Small intestine (tissue), 7 donors: ENCODE data around the gene CCDC188. TPM values are rescaled to one million over a fixed set of nuclear protein-coding genes. Genes with fewer than 3 reads are reported as not detected.

Source experiments
- DNase-seq, 2 donors: peaks; one replicate each; pipeline versions ENCODE4 v3.0.0 to v3.0.0-alpha.2; 2013
- FAIRE-seq: peaks from 2 replicates; lab custom pipeline; 2012; peaks lifted over from hg19 to GRCh38; lab: Jason Lieb, UNC
- H3K27ac ChIP-seq, 3 donors: one replicate each; pipeline ENCODE4 v1.5.1; 2013; ENCODE audit warnings: low read length in 2 of 3, mild to moderate bottlenecking in 2 of 3, control low read depth in 1 of 3, inconsistent platforms in 1 of 3, low read depth in 1 of 3, moderate library complexity in 1 of 3
- H3K27me3 ChIP-seq, 3 donors: one replicate each; pipeline ENCODE4 v1.6.1; 2013; ENCODE audit warnings: low read length in 3 of 3, inconsistent platforms in 1 of 3; ENCODE audit not compliant: control insufficient read depth in 3 of 3, insufficient read depth in 3 of 3
- H3K36me3 ChIP-seq, 3 donors: one replicate each; pipeline ENCODE4 v1.6.1; 2013; ENCODE audit warnings: low read length in 3 of 3, inconsistent platforms in 1 of 3, low read depth in 1 of 3, mild to moderate bottlenecking in 1 of 3, moderate library complexity in 1 of 3; ENCODE audit not compliant: control insufficient read depth in 3 of 3, insufficient read depth in 2 of 3
- H3K4me1 ChIP-seq, 3 donors: one replicate each; pipeline ENCODE4 v1.6.1; 2013; ENCODE audit warnings: low read length in 2 of 3, inconsistent platforms in 1 of 3, low read depth in 1 of 3, mild to moderate bottlenecking in 1 of 3, moderate library complexity in 1 of 3; ENCODE audit not compliant: control insufficient read depth in 3 of 3, insufficient read depth in 2 of 3
- H3K4me3 ChIP-seq, 3 donors: one replicate each; pipeline ENCODE4 v1.5.1; 2013; ENCODE audit warnings: low read length in 3 of 3, control low read depth in 1 of 3, inconsistent platforms in 1 of 3, low read depth in 1 of 3, mild to moderate bottlenecking in 1 of 3, moderate library complexity in 1 of 3
- H3K9me3 ChIP-seq, 2 donors: one replicate each; pipeline ENCODE4 v1.6.1; 2013; ENCODE audit warnings: low read depth in 1 of 2, low read length in 1 of 2; ENCODE audit not compliant: control insufficient read depth in 2 of 2, insufficient read depth in 1 of 2
- WGBS, 3 donors: extraction: QIAGEN DNeasy Blood & Tissue Kit; methylation state at CpG; one replicate each; pipeline ENCODE4 v1.1.7; 2013; 5-methylcytosine and 5-hydroxymethylcytosine counted together
- polyA plus RNA-seq, 4 donors: library from polyadenylated mRNA; stranded (reverse) in 3 of 4; unstranded in 1 of 4; fragments of 200-250 nt in 3 of 4; fragments of 120-200 nt in 1 of 4; gene quantifications; one replicate each; pipeline versions ENCODE4 v1.2.1 to v1.2.3, GENCODE V29; 2013
- donor health status: healthy with polysubstance abuse.
- donor health status: control.
- donor health status: control.
- donor health status: Bipolar disorder and iron deficiency.
- donor health status: healthy.

CCDC188 gene
- polyA plus RNA-seq, 4 donors: 1.2 to 1.6 TPM; not detected in 2

- peak in 1 of 2 donors; percentile 49 for DNase-seq
- no peak for FAIRE-seq
- H3K4me3 ChIP-seq: no peak overlapping the region
- 63 to 77% (median 74%) methylated on average over 9 of the region's 9 CpGs for WGBS, 3 donors
- H3K9me3 ChIP-seq: no peaks in the 10 kb centered on the region
- H3K36me3 ChIP-seq: peaks cover 0 to 2% (median 0%) of the 10 kb centered on the region in 3 donors
- H3K27ac ChIP-seq: peak overlapping the region in 1 of 3 donors; percentile 73
- peaks cover 0 to 77% (median 6%) of the 10 kb centered on the region in 3 donors for H3K4me1 ChIP-seq
- H3K27me3 ChIP-seq: no peaks in the 10 kb centered on the region
Measured at GRCh38 chr22:20182365-20182764, 31.5 kb upstream of the CCDC188 start.

- no peak for DNase-seq
- no peak overlapping the region for H3K4me3 ChIP-seq
- peaks cover 0 to 2% (median 0%) of the 10 kb centered on the region in 3 donors for H3K36me3 ChIP-seq
- no peak for FAIRE-seq
- peaks cover 0 to 77% (median 6%) of the 10 kb centered on the region in 3 donors for H3K4me1 ChIP-seq
- no peaks in the 10 kb centered on the region for H3K27me3 ChIP-seq
- WGBS, 3 donors: 74 to 87% (median 86%) methylated on average over 18 of the region's 18 CpGs
- H3K27ac ChIP-seq: peak overlapping the region in 2 of 3 donors; percentile 16 to 73
- no peaks in the 10 kb centered on the region for H3K9me3 ChIP-seq
Measured at GRCh38 chr22:20181884-20182236, 31.0 kb upstream of the CCDC188 start.

- Histone ChIP-seq H3K36me3 (peaks cover 0 to 2% (median 0%) of the 10 kb centered on the region in 3 donors), H3K4me1 (peaks cover 0 to 72% (median 6%) of the 10 kb centered on the region in 3 donors), H3K9me3 (no peaks in the 10 kb centered on the region), H3K4me3 (no peak overlapping the region), H3K27me3 (no peaks in the 10 kb centered on the region), H3K27ac (peak overlapping the region in 2 of 3 donors; percentile 16 to 73)
- WGBS, 3 donors: 19 to 66% (median 46%) methylated on average over 14 to 17 of the region's 17 CpGs
- FAIRE-seq (no peak), DNase-seq (peak; percentile 64 to 66)
Measured at GRCh38 chr22:20181194-20181883, 30.5 kb upstream of the CCDC188 start.

GRCh38 chr22:20180640-20181039, 29.8 kb upstream of the CCDC188 start:
- no peak for FAIRE-seq
- no peak overlapping the region for H3K4me3 ChIP-seq
- H3K4me1 ChIP-seq: peaks cover 0 to 65% (median 6%) of the 10 kb centered on the region in 3 donors
- peaks cover 0 to 2% (median 0%) of the 10 kb centered on the region in 3 donors for H3K36me3 ChIP-seq
- no peaks in the 10 kb centered on the region for H3K9me3 ChIP-seq
- no peak for DNase-seq
- WGBS, 3 donors: 50 to 70% (median 61%) methylated on average over 8 of the region's 8 CpGs
- H3K27me3 ChIP-seq: no peaks in the 10 kb centered on the region
- peak overlapping the region in 1 of 3 donors; percentile 73 for H3K27ac ChIP-seq

GRCh38 chr22:20180245-20180630, 29.4 kb upstream of the CCDC188 start:
- peaks cover 0 to 61% (median 6%) of the 10 kb centered on the region in 3 donors for H3K4me1 ChIP-seq
- H3K27me3 ChIP-seq: no peaks in the 10 kb centered on the region
- 80 to 83% (median 82%) methylated on average over 13 of the region's 13 CpGs for WGBS, 3 donors
- no peak for FAIRE-seq
- no peak for DNase-seq
- H3K4me3 ChIP-seq: no peak overlapping the region
- no peak overlapping the region for H3K27ac ChIP-seq
- H3K9me3 ChIP-seq: no peaks in the 10 kb centered on the region
- peaks cover 0 to 2% (median 0%) of the 10 kb centered on the region in 3 donors for H3K36me3 ChIP-seq

- FAIRE-seq: no peak
- WGBS, 3 donors: 88 to 89% (median 88%) methylated on average over 26 to 27 of the region's 27 CpGs
- Histone ChIP-seq H3K27me3 (no peaks in the 10 kb centered on the region), H3K27ac (no peak overlapping the region), H3K4me1 (peaks cover 0 to 55% (median 6%) of the 10 kb centered on the region in 3 donors), H3K36me3 (peaks cover 0 to 2% (median 0%) of the 10 kb centered on the region in 3 donors), H3K9me3 (no peaks in the 10 kb centered on the region), H3K4me3 (no peak overlapping the region)
- no peak for DNase-seq
Measured at GRCh38 chr22:20179455-20180244, 28.8 kb upstream of the CCDC188 start.

GRCh38 chr22:20178915-20179227, 28.0 kb upstream of the CCDC188 start:
- DNase-seq (no peak), FAIRE-seq (no peak)
- Histone ChIP-seq H3K27ac (no peak overlapping the region), H3K4me1 (peaks cover 0 to 55% (median 6%) of the 10 kb centered on the region in 3 donors), H3K9me3 (no peaks in the 10 kb centered on the region), H3K27me3 (no peaks in the 10 kb centered on the region), H3K36me3 (peaks cover 0 to 2% (median 0%) of the 10 kb centered on the region in 3 donors), H3K4me3 (no peak overlapping the region)
- 88 to 95% (median 91%) methylated on average over 9 to 10 of the region's 10 CpGs for WGBS, 3 donors

- H3K4me3 ChIP-seq: no peak overlapping the region
- WGBS, 3 donors: 72 to 86% (median 76%) methylated on average over 26 to 29 of the region's 29 CpGs
- no peaks in the 10 kb centered on the region for H3K9me3 ChIP-seq
- DNase-seq (no peak), FAIRE-seq (no peak)
- H3K27ac ChIP-seq: no peak overlapping the region
- peaks cover 0 to 2% (median 0%) of the 10 kb centered on the region in 3 donors for H3K36me3 ChIP-seq
- H3K4me1 ChIP-seq: peaks cover 0 to 55% (median 6%) of the 10 kb centered on the region in 3 donors
- no peaks in the 10 kb centered on the region for H3K27me3 ChIP-seq
Measured at GRCh38 chr22:20178075-20178914, 27.4 kb upstream of the CCDC188 start.
